ENCODE measurements around the gene TRPV2.

TRPV2 gene

GRCh38 chr17:16415031-16415924, at the start of gene TRPV2:
TSS of gene TRPV2 (plus strand) at chr17:16415571. CDS start at chr17:16417669, 2,098 bp downstream.
- DNase-seq (ENCODE audit: low read depth) = peak; percentile 74
- peak within 1 kb of the TSS; percentile 80 for H3K4me3 ChIP-seq (ENCODE audit: low read depth, low read length)
- TF ChIP-seq MAX (IDR thresholded peaks at IDR 0.05; ENCODE audit: low read depth, low read length) (no peak), MYC (IDR thresholded peaks at IDR 0.05; ENCODE audit: low read depth, low read length) (peak; percentile 14; the same call in 1 of the 2 replicates), CTCF (IDR thresholded peaks at IDR 0.05; ENCODE audit: low read depth, low read length) (peak; percentile 66)

- no peak for TF ChIP-seq CTCF (IDR thresholded peaks at IDR 0.05; ENCODE audit: low read depth, low read length)
- TF ChIP-seq MAX (IDR thresholded peaks at IDR 0.05; ENCODE audit: low read depth, low read length) = no peak
- TF ChIP-seq POLR2A (IDR thresholded peaks at IDR 0.05; ENCODE audit: extremely low read depth, insufficient read length) = no peak
- no peak for TF ChIP-seq MYC (IDR thresholded peaks at IDR 0.05; ENCODE audit: low read depth, low read length)
- no peak overlapping the region for H3K4me3 ChIP-seq (ENCODE audit: low read depth, low read length)
- DNase-seq (ENCODE audit: low read depth) = no peak
These were observed 43.6 kb upstream of the TRPV2 start for GRCh38 chr17:16371742-16372141.

GRCh38 chr17:16374146-16374938, 41.0 kb upstream of the TRPV2 start:
- no peak for DNase-seq (ENCODE audit: low read depth)
- no peak for TF ChIP-seq MAX (IDR thresholded peaks at IDR 0.05; ENCODE audit: low read depth, low read length)
- TF ChIP-seq MYC (IDR thresholded peaks at IDR 0.05; ENCODE audit: low read depth, low read length) = no peak
- TF ChIP-seq CTCF (IDR thresholded peaks at IDR 0.05; ENCODE audit: low read depth, low read length) = no peak
- TF ChIP-seq POLR2A (IDR thresholded peaks at IDR 0.05; ENCODE audit: extremely low read depth, insufficient read length) = no peak
- no peak overlapping the region for H3K4me3 ChIP-seq (ENCODE audit: low read depth, low read length)

GRCh38 chr17:16377941-16378341, 37.4 kb upstream of the TRPV2 start:
- no peak for DNase-seq (ENCODE audit: low read depth)
- TF ChIP-seq MYC (IDR thresholded peaks at IDR 0.05; ENCODE audit: low read depth, low read length) = no peak
- no peak for TF ChIP-seq MAX (IDR thresholded peaks at IDR 0.05; ENCODE audit: low read depth, low read length)
- TF ChIP-seq CTCF (IDR thresholded peaks at IDR 0.05; ENCODE audit: low read depth, low read length) = no peak
- TF ChIP-seq POLR2A (IDR thresholded peaks at IDR 0.05; ENCODE audit: extremely low read depth, insufficient read length) = no peak
- H3K4me3 ChIP-seq (ENCODE audit: low read depth, low read length) = no peak overlapping the region

- no peak overlapping the region for H3K4me3 ChIP-seq (ENCODE audit: low read depth, low read length)
- TF ChIP-seq MYC (IDR thresholded peaks at IDR 0.05; ENCODE audit: low read depth, low read length) (no peak), MAX (IDR thresholded peaks at IDR 0.05; ENCODE audit: low read depth, low read length) (no peak)
- no peak for DNase-seq (ENCODE audit: low read depth)
These were observed 36.6 kb upstream of the TRPV2 start for GRCh38 chr17:16378636-16379282.

Data from NB4 (cell line).